Epithelial cell of proximal tubule (primary cell): Measurements from ENCODE around the gene AGR2. TPM values are rescaled to one million over a fixed set of nuclear protein-coding genes. Genes with fewer than 3 reads are reported as not detected.

Experiments used
- DNase-seq: peaks from one replicate; pipeline ENCODE4 v3.0.0-alpha.2; 2011; ENCODE audit warnings: low read depth
- H3K4me3 ChIP-seq: 2 replicates; pipeline ENCODE4 v1.5.1; 2011; ENCODE audit warnings: low read depth, mild to moderate bottlenecking, low read length
- total RNA-seq: library from RNA; depleted of rRNA; stranded (reverse); fragments of >200 nt; gene quantifications from 2 replicates; pipeline ENCODE4 v1.2.3, GENCODE V29; 2015
- TF ChIP-seq, protein P1 (sequence below): conservative IDR thresholded peaks from 2 replicates; pipeline ENCODE4 v1.5.1; 2012; ENCODE audit warnings: low read depth, mild to moderate bottlenecking, low read length

Gene AGR2
- total RNA-seq, 1 donor from 2014 or later, result 11.9 TPM

DNA sequence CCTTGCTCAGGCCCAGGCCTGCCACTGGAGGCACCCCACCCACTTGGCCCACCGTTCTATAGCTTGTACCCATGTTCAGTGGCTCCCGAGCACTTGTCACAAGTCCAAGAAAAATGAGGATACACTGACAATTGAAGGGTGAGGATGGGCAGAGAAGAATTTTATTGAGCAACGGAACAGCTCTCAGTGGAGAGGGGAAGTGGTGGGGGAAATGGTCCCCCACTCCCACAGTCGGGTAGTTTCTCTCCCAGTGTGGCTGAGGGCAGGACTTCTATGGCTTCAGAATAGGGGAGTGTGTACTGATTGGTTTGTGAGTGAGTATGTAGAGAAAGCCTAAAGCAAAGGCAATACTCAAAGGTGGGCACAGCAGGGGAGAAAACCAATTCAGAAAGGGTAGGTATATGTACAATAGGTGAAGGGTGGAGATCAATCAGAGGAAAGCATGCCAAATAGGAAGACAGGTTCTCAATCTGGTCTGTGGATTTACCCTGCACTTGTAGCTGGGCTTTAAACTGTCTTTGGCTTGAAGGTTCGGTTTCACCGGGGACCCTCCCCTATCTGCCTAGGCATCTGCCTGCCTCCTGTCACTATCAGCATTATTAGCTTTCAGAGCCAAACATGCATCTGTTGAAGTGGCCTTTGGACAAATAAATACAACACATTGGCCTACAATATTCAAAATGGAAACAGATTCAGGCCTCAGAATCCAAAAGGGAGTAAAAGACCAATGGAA, 60.1 kb downstream of the AGR2 start:
- H3K4me3 ChIP-seq, result no peak overlapping the region
- TF ChIP-seq, protein P1, sequence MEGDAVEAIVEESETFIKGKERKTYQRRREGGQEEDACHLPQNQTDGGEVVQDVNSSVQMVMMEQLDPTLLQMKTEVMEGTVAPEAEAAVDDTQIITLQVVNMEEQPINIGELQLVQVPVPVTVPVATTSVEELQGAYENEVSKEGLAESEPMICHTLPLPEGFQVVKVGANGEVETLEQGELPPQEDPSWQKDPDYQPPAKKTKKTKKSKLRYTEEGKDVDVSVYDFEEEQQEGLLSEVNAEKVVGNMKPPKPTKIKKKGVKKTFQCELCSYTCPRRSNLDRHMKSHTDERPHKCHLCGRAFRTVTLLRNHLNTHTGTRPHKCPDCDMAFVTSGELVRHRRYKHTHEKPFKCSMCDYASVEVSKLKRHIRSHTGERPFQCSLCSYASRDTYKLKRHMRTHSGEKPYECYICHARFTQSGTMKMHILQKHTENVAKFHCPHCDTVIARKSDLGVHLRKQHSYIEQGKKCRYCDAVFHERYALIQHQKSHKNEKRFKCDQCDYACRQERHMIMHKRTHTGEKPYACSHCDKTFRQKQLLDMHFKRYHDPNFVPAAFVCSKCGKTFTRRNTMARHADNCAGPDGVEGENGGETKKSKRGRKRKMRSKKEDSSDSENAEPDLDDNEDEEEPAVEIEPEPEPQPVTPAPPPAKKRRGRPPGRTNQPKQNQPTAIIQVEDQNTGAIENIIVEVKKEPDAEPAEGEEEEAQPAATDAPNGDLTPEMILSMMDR, result no peak
- no peak for DNase-seq

DNA sequence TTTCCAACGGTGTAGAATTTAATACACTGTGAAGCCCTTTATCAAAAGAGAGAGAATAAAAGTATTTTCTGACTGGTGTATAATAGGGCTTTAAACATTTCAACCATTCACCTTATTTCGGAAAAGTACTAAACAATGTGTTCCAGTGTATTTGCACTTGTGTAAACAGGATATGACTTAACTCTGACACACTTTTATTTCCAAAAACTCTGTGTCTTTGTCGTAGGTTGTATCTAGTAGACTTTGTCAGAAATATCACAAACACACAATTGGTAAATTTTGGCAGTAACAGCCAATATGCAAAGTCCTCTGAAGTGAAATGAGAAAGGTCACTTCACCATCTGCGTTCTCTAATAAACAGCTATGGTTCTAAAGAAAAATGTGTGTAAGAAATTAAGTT, 61.6 kb downstream of the AGR2 start:
- TF ChIP-seq, protein P1, result no peak
- no peak for DNase-seq
- H3K4me3 ChIP-seq, result no peak overlapping the region

GRCh38 chr7:16742547-16742946, 62.3 kb downstream of the AGR2 start:
- DNase-seq, result no peak
- H3K4me3 ChIP-seq, result no peak overlapping the region
- TF ChIP-seq, protein P1, result no peak

Other genes with a start within 250 kb of the AGR2 start
- 12.9 and 13.2 TPM in 2 replicates for gene ANKMY2, start 159.2 kb downstream of the AGR2 start, total RNA-seq
- 102 and 148 TPM in 2 replicates for gene BZW2, start 158.8 kb downstream of the AGR2 start, total RNA-seq
- 21.7 and 25.8 TPM in 2 replicates for gene TSPAN13, start 51.2 kb downstream of the AGR2 start, total RNA-seq
- gene AGR3, start 77.0 kb upstream of the AGR2 start, total RNA-seq, result not detected in 2 replicates